Stimulated activated CD8-positive, alpha-beta memory T cell treated with anti-CD3 and anti-CD28 coated beads, Interleukin-4, amount 100 ng/mL, for 1 hour (primary cell): ENCODE measurements around the gene GRAMD2A.

Experiments used
- DNase-seq, 2 donors: peaks; one replicate each; pipeline ENCODE4 v3.0.0-alpha.2; 2020; ENCODE audit warnings: low read depth in 2 of 2, low spot score in 1 of 2

GRAMD2A gene

DNA sequence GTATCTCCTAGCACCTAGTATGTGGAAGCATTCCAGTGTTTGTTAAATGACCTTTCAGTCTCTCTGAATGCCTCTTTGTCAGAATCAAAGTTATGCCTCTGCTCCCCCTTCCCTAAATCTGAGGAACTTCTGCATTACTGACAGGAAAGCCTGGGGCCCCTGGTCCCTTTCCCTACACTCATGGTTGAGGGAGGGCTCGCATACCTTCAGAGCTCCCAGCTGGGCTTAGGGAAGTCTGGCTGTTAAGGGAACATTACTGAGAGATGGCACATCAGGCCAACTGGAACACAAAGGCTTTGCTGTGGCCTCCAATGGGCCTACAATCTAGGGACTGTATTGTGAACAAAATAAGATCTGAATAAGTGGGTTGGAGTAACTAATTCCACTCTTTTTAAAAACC is 23.1 kb upstream of the GRAMD2A start:
- DNase-seq: no peak

DNA sequence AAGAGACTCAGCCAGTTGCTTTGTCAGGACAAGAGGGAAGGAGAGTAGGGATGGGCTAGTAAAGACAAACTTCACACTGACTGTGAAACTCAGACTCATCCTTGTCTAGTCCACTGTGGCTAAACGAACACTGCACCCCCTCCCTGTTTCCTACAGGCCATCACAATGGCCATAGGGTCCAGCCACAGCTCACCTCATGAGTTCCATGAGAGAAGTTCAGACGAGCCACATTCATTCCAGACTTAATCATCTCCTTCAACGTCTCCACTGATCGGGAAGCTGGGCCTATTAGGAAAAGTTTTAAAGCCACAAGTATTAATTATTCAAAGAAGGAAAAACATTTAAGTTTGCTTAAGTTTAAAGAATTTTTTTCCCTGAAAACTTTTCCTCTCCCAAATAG is 19.6 kb upstream of the GRAMD2A start:
- DNase-seq: no peak

DNA sequence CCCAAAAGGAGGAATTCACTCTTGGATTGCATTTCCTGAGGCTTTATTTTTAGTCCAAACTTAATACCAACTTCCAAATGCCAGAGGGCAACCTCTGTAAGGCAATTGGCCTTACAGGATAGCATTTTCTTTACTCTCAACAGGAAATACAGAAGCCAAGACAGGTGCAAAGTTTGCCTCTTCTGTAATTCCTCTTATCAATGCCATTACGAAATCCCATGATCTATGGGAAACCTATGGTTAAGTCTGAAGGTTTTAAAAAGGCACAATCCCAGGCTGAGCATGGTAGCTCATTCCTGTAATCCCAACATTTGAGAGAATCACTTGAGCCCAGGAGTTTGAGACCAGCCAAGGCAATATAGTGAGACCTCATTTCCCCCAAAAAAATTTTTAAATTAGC is 18.5 kb upstream of the GRAMD2A start:
- no peak for DNase-seq

DNA sequence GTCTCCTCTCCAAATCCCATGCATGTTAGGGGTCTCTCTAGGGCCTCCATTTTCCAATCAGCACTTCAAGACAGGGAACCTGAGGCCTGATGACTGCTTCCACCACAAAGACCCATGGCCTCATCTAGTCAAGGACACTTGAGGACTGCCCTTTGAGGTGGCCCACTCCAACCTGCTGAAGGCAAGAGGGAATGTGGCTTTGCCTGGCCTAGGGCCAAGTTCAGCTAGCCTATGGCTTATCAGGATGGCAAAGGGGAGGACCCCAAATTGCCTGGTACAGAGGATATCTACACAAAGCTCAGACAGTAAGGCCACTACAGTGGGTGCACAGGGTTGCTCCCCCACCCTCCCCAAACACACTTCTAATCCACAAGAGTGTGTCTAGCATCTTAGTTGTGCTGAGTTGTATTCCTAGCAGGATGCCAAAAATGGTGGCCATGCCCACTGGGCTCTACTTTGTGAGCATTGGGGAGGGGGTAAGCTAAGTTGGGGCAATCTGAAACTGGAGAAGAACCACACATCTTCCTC is 10.0 kb upstream of the GRAMD2A start:
- no peak for DNase-seq

DNA sequence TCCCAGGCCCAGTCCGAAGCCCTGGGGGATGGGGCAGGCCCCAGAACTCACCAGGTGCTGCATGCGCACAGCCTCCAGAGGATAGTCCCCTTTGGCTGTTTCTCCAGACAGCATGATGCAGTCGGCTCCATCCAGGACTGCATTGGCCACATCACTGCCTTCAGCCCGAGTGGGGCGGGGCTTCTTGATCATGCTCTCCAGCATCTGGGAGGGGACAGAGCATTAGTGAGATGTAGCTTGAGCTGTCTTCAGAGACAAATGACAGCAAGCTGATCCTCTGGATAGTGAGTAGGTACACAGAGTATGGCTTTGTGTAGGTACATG is 9.1 kb upstream of the GRAMD2A start:
- no peak for DNase-seq

DNA sequence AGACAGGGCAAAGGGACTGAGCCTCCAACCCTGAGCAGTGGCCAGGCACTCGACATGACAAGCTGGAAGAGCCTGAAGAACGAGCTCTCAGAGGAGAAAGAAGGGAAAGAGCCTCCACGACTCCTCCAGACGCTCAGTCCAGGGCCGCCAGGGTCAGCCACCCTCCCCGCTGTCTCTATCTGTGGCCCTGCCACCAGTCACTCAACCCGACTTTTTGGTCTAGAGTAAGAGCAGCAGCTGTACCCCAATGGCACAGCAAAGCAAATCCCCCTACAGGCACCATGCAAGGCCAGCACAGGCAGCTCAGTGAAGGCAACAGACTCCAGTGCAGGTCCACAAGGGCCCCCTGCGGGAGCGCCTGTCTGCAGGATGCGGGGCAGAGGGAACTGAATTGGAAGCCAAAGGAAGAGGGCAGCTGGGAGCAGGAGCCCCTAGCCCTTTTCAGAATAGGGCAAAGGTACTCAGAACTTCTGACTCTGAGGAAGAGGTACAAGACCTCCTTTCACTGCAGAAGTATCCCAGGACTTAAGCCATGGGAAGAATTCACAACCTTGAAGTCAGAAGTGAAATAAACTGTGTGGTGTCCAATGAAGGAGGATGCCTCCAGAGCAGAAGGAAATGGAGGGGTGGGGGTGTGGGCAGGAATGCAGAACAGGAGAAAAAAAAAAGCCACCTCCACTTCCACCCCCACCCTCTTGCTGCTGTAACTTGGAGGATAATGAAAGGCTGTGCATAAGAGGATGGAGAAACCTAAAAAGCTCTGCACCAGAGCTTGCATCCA is 8.5 kb upstream of the GRAMD2A start:
- no peak for DNase-seq

DNA sequence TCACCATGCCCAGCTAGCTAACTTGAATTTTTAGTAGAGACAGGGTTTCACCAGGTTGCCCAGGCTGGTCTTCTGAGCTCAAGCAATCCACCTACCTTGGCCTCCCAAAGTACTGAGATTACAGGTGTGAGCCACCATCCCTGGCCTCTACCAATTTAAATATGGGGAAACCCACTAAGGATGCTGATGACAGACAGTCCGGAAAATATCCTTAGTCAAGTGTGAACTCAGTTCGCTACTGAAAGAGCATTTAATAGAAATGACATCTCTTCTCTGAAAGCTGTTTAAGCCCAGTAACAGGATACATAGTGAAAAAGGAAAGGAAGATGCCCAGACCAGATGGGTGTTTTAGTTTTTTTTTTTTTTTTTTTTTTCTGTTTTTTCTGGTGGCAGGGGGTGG is 7.7 kb upstream of the GRAMD2A start:
- no peak for DNase-seq

DNA sequence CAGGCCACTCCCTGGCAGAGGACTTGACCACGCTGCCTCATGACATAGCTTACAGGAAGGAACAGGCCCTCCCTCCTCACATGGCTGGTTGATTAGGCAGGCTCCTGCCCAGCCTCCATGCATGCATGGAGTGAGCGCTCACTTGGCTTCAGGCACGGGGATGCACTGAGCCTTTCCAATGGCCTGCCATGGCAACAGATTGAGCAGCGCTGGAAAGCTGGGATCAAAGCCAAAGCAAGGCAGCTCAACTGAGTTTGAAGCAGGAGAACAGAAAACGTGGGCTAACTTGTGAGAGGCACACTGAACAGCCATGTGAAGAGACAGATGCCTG is 5.9 kb upstream of the GRAMD2A start:
- no peak for DNase-seq

DNA sequence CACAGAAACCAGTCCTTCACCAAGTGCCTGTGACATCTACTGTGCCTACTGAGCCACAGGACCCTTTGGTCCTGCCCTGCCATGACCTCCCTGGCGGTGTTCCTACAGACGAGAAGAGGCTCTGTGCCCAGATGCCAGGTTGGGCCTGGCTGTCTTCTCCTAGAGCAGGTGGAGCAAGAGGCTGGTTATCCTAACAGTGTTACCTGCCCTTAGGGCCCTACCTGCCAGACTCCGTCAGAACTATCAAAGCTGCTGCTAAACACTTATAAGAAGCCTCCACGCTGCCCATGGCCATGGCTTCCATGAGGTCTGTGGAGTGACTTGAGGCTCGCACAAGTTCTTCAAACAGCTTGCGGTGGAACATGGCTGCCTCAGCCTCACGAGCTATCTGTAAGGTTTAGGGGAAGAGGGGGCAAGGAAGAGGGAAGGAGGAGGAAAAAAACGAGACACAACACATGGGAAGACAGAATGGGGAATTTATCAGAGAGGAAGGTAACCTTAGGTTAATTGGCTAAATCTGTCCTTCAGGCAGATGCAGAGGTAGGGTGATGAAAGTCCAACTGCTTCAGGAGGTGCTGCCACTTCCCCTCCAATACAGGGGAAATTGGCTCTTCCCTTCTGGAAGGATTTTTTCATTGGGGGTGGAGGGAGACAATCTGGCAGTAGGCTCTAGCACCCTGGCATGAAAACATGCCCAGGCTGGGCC is 5.4 kb upstream of the GRAMD2A start:
- no peak for DNase-seq

DNA sequence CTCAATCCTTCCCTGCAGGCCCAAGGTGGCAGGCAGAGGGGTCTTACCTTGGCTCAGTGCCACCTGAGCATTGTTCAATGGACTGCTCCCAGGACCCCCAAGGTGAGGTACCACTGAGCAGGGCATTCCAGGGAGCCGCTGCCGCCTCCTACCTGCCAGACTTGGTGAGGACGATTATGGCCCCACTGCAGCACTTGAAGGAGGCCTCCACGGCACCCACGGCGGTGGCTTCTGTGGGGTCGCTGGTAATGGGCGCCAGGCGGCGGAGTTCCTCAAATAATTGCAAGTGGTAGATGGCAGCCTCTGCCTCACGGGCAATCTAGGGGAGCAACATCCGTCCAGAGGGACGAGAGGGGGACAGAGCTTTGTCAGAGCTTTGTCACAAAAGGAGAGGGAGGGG is 4.7 kb upstream of the GRAMD2A start:
- no peak for DNase-seq

DNA sequence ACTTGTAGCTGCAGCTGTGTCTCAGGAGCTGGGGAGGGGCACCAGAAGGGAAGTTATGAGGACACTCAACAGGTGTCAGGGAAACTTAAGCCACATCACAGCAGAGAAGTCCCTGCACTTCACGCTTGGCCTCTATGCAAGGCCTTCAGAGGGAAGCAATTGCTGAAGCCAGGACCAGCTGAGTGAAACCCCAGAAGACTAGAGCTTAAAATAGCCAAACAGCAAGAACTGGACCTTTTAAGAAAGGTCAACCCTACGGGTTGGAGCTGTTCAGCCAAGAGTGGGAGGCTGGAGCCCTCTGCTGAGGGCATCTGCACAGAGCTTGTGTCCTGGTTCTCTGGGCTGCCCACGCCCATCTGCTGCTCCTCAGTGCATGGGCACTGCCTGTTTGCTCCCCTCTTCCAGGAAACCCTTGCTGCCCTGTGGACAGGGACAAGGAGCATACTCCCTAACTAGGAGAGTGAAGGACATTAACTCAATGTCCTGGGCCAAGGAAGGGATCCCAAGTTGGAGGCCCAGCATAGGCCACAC is 3.9 kb upstream of the GRAMD2A start:
- no peak for DNase-seq

DNA sequence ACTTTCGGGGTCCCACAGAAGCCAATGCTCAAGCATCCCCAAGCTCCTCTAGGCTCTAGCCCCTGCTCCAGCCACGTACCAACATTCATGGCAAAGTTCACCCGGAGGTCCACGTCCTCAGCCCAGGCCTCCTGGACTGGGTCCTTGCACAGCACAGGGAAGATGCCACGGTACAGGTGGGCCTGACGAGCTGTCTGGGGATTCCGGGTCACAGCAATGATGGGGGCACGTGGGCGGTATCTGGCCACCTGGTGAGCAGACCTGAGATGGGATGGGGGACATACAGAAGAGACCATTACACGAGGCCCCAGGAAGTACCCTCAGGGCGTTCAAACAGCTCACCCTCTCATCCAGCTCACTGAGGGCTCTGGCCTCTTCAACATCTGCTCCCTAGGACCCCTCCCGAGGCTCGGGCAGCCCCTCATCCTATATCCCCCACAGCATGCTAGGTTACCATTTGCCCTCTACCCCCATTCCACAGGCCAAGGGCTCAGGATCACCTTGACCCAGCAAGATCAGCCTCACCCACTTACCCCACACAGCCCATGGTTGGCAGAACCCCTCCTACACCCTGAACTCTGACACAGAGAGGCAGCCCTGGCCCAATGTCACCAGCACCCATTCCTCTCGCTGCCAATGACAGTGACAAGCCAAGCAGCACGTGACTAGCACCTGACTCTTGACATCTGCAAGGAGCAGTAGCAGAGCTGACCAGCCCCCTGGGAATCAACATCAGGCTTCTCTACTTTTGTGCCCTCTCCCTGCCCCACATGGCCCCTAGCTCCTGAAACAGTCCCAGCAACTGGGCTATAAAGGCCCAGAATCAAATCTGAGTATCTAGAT is 3.0 kb upstream of the GRAMD2A start:
- DNase-seq: no peak

DNA sequence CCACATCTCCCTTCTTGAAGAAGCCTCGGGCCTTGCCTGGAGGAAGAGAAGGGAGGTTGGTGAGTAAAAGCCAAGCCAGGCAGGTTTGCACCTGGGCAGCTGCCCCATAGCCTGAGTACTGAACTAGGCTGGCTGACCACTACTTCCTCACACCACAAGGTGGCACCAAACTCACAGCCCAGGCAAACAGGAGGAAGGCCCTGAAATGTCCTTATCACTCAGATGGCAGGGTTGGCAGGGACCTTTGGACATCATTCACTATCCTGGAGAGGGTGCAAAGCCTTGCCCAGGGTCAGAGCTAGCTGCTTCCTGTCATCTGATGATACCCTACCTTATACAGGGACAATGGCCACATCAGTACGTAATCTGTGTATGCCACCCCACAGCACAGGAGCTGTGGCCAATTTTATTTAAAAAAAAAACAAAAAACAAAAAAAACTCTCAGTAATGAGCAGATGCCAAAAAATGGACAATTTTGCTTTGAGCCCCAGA is 2.2 kb upstream of the GRAMD2A start:
- peak; percentile 29 to 50 for DNase-seq

DNA sequence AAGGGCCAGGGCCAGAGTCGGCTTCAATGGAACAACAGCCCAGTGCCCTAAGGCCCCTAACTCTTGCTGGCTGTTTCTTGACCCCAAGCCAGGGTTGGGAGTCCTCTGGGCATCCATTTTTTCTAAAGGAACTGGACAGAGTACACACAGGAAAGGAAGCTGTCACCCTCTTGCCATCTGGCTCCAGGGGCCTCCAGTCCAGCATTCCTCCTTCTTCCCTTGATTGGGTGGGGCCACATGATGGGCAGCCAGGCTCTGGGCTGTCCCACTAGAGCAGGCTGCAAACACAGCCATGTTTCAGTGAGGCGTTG is 1.6 kb upstream of the GRAMD2A start:
- DNase-seq: no peak

DNA sequence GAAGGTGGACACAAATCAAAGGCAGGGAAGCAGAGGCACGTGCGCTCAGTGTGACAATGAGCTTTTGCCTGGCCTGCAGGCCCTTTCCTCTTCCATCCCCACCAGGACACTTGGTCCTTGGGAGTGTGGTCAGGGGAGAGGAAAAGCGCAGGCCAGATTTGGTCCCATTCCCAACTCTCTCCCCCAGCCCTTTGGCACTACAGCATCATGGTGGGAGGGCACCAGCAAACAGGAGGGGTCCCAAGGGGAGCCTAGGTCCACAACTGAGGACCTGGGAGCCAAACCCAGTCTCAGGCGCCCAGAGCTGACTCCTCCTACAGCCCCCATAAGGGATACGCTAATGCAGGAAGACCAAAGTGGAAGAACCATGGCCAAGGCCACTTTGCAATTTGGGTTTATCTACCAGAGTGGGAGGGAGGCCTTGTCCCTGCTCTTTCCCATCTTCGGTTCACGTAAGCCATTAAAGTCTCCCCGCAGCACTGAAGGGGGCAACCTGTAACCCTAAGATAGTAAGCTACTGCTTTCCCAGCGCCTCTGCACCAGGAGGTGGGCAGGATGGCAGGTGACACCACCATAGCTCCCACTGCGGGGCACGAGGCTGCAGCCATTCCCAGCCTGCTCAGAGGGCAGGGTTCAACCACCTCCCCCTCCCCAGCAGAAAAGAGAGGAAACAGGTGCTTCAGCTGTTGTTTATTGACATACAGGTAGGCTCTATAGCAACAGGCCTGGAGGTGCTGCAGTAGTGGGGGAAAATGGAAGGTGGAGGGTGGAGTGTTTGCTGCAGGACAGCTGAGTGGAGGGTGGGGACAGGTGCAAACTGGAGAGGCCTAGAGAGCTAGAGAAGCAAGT is 993 bp upstream of the GRAMD2A start:
- DNase-seq: no peak

DNA sequence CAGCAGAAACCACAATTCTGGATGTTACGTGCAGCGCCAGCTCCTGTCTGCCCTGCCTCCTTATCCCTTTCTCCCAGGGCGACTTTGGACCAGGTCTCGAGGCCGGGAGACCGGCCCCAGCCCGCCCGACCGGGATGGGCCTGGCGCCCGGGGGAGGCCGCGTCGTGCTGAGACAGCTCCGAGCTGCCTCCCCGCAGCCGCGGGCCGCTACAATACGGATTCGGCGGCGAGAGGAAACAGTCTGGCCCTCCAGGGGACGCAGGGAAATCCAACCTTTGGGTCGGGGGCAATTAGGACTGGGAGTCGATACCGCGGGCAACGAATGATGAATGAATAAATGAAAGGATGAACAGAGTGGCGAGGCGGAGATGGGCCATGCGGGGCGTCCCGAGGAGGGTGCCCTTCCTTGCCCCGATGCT is 537 bp downstream of the GRAMD2A start:
- no peak for DNase-seq

DNA sequence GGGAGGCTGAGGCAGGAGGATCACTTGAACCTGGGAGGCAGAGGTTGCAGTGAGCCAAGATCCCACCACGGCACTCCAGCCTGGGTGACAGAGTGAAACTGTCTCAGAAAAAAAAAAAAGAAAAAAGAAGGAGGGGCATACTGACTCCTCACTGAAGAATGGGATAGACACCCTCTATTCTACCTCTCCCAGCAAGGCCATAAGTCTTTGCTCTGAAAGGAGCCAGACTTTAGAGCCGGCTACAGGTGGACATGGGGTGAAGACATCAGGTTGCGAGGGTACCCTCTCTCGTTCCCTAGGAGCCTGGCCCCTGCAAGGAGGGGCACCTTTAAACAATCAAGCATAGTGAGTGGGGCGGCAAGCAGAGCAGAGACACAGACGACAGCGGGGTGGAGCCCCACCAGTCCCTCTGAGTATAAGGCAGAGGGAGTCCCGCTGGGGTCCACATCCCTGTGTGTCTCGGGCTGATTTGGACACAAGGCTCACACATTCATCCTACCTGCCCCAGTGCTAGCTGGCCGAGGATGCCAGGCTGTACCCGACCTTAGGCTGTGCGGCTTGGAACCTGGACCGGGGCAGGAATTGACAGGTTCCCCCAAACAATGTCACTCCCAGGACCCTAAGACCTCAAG is 1.1 kb downstream of the GRAMD2A start:
- no peak for DNase-seq

DNA sequence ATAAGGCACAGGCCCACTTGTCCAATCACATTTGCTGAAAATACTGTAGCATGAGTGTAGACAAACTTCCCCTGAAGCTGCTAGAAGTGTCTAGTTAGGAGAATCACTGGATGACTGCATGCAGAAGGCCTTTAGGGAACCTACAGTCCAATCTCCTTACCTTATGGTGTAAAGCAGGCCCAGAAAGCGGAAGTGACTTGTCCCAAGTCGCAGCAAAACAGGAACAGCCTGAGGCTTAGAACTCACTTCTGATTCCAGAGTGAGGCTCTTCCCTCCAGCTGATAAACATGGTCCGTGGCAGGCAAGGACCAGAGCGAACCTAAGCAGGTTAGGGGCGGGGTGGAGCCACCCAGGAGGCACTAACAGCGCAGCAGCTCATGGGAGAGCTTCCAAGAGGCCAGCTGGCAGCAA is 2.5 kb downstream of the GRAMD2A start:
- DNase-seq: no peak

DNA sequence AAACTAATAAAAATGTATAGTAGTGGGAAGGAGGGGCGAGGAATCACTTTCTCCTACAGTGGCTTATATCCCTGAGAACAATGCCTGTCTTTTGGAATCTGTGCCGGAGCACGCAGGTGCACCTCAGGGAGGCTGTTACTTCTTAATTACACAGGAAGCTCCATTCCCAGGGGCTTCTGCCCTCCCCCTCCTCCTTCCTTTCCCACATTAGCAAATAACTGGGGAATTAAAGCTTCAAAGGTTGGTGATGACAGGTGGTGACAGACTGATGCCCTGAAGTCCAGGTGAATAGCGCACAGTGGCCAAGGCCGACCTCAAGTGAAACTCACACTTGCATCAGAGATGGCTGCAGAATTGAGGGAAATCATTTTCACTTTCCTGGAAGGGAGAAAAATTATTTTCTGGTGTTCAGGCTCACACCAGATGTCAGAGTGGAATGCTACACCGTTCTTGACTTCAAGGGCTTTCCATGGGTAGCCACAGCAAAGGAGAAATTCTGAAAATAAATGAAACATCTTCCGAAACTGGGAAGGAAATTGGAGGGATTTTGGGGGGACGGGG is 3.7 kb downstream of the GRAMD2A start:
- DNase-seq: no peak

DNA sequence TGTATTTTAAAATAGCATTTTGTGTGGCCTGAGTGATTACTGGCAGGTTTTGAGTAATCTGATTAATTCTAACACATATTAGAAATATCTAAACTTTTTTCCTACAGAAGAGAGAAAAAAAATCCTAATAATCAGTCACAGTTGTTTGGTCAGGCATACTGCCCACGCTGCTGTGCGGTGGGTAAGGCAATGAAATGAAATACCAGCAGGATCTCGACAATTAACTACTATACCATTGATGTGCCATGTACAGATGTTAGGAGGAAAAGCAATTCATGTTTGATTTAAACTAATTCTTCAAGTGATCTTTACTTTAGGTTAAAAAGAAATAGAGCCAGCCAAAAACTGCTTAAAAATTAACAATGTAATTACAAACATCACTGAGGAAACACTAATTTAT is 5.2 kb downstream of the GRAMD2A start:
- DNase-seq: no peak
